ENCODE results near the gene RPS6KA2.
"Not testable (repeated sequence)": the region's sequence is repeated elsewhere in the genome, so short reads cannot be mapped to it uniquely, and the experiment has no call there.

The RPS6KA2 gene

GRCh38 chr6:166402582-166403277 is 224.3 kb downstream of the RPS6KA2 start:
- DNase-seq (ENCODE audit: low spot score), result no peak
- TF ChIP-seq CTCF (IDR thresholded peaks at IDR 0.05; ENCODE audit: extremely low read depth, insufficient read depth, missing control alignments), result no peak
- in situ Hi-C loops (cut with MboI; ENCODE audit: low pct_unique_long_range_greater_than_20kb, low sequenced_read_pairs, unreplicated experiment), result no loop called here

GRCh38 chr6:166400649-166401250 is 226.3 kb downstream of the RPS6KA2 start:
- TF ChIP-seq CTCF (IDR thresholded peaks at IDR 0.05; ENCODE audit: extremely low read depth, insufficient read depth, missing control alignments), result peak; percentile 86
- in situ Hi-C loops (cut with MboI; ENCODE audit: low pct_unique_long_range_greater_than_20kb, low sequenced_read_pairs, unreplicated experiment), result not testable (repeated sequence)
- DNase-seq (ENCODE audit: low spot score), result peak; percentile 85

- in situ Hi-C loops (cut with MboI; ENCODE audit: low pct_unique_long_range_greater_than_20kb, low sequenced_read_pairs, unreplicated experiment), result no loop called here
Observed at GRCh38 chr6:166400181-166400580, 226.9 kb downstream of the RPS6KA2 start.

GRCh38 chr6:166398348-166398747 is 228.7 kb downstream of the RPS6KA2 start:
- in situ Hi-C loops (cut with MboI; ENCODE audit: low pct_unique_long_range_greater_than_20kb, low sequenced_read_pairs, unreplicated experiment), result no loop called here
- DNase-seq (ENCODE audit: low spot score), result no peak
- no peak for TF ChIP-seq CTCF (IDR thresholded peaks at IDR 0.05; ENCODE audit: extremely low read depth, insufficient read depth, missing control alignments)

More at GRCh38 chr6:166400181-166400580, 226.9 kb downstream of the RPS6KA2 start:
- no peak for TF ChIP-seq CTCF (IDR thresholded peaks at IDR 0.05; ENCODE audit: extremely low read depth, insufficient read depth, missing control alignments)
- no peak for DNase-seq (ENCODE audit: low spot score)

GRCh38 chr6:166397849-166398248 is 229.2 kb downstream of the RPS6KA2 start:
- DNase-seq (ENCODE audit: low spot score), result no peak
- TF ChIP-seq CTCF (IDR thresholded peaks at IDR 0.05; ENCODE audit: extremely low read depth, insufficient read depth, missing control alignments), result no peak
- in situ Hi-C loops (cut with MboI; ENCODE audit: low pct_unique_long_range_greater_than_20kb, low sequenced_read_pairs, unreplicated experiment), result no loop called here

- no peak for TF ChIP-seq CTCF (IDR thresholded peaks at IDR 0.05; ENCODE audit: extremely low read depth, insufficient read depth, missing control alignments)
- in situ Hi-C loops (cut with MboI; ENCODE audit: low pct_unique_long_range_greater_than_20kb, low sequenced_read_pairs, unreplicated experiment), result no loop called here
- DNase-seq (ENCODE audit: low spot score), result no peak
Observed at GRCh38 chr6:166395778-166396177, 231.3 kb downstream of the RPS6KA2 start.

All from GM13977 (cell line).